Vagina (tissue), 2 donors: ENCODE results near the gene SYT12. TPM values are rescaled to one million over a fixed set of nuclear protein-coding genes. Genes with fewer than 3 reads are reported as not detected.

ENCODE experiments used
- DNase-seq, 2 donors: peaks; one replicate each; pipeline ENCODE4 v3.0.0-alpha.2; 2017; ENCODE audit errors: extremely low spot score in 2 of 2
- H3K27ac ChIP-seq: fragments of 200-600 bp; sonication (generic); one replicate; pipeline ENCODE4 v1.5.1; 2019
- H3K27me3 ChIP-seq: fragments of 200-600 bp; sonication (generic); one replicate; pipeline ENCODE4 v1.5.1; 2019
- H3K36me3 ChIP-seq, 2 donors: fragments of 200-600 bp; sonication (generic); one replicate each; pipeline ENCODE4 v1.5.1; 2017 to 2019
- H3K4me1 ChIP-seq: fragments of 200-600 bp; sonication (generic); one replicate; pipeline ENCODE4 v1.5.1; 2019
- H3K4me3 ChIP-seq, 2 donors: fragments of 200-600 bp; sonication (generic); 1 replicate in 1 of 2; 2 replicates in 1 of 2; pipeline ENCODE4 v1.5.1; 2016 to 2019
- H3K9me3 ChIP-seq: fragments of 200-600 bp; sonication (generic); one replicate; pipeline ENCODE4 v1.5.1; 2019
- POLR2A ChIP-seq, 2 donors: fragments of 450-650 bp; IDR thresholded peaks; one replicate each; pipeline ENCODE4 v1.6.1; 2017; ENCODE audit warnings: antibody characterized with exemption in 2 of 2, mild to moderate bottlenecking in 2 of 2, moderate library complexity in 2 of 2
- POLR2AphosphoS5 ChIP-seq, 2 donors: sonication (generic); formaldehyde crosslinking; IDR thresholded peaks; one replicate each; pipeline ENCODE4 v1.9.0; 2017; ENCODE audit warnings: antibody characterized with exemption in 2 of 2, mild to moderate bottlenecking in 2 of 2, low read depth in 1 of 2; ENCODE audit not compliant: insufficient read depth in 1 of 2
- intact Hi-C: fragments of 100-400 bp; cut with DNase I; formaldehyde crosslinking; loops from one replicate; pipeline ENCODE4 v1.15.1; 2023
- total RNA-seq: library from RNA; depleted of rRNA; stranded (reverse); fragments of >200 nt; gene quantifications from one replicate; pipeline ENCODE4 v1.2.3, GENCODE V29; 2016
- TF ChIP-seq, protein P1 (sequence below), 3 experiments: fragments of 450-650 bp in 2 of 3; fragments of 200-600 bp in 1 of 3; sonication (generic) in 1 of 3; IDR thresholded peaks; one replicate each; pipeline ENCODE4 v1.5.1; 2017 to 2019; ENCODE audit warnings: antibody characterized with exemption in 3 of 3, mild to moderate bottlenecking in 2 of 3, moderate library complexity in 2 of 3

The SYT12 gene
- total RNA-seq, 1 donor from 2014 or later = 0.49 TPM

DNA sequence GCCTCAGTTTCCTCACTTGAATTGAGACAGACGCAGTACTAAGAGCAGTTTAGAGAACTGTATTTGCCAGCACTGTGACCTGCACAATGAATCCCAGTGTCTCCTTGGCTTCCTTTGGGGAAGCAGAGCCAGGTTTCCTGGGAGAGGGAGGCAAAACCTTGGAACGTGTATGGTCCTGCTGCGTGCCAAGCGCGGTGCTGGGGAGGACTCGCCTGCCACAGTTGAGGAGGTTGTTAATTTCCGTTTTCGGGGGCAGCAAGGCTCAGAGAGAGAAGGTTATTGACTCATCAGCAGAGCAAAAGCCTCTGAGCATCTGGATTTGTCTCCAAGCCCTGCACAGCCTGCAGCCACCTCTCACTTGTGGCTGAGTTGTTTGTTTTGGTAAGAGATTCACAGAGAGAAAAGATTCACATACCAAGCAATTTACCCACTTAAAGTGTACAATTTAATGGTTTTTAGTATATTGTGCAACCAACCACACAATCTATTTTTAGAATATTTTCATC, 10.8 kb downstream of the SYT12 start:
- Histone ChIP-seq H3K4me3 (no peak overlapping the region), H3K36me3 (no peaks in the 10 kb centered on the region), H3K9me3 (no peaks in the 10 kb centered on the region), H3K4me1 (peaks cover 27% of the 10 kb centered on the region), H3K27me3 (no peaks in the 10 kb centered on the region), H3K27ac (peak overlapping the region; percentile 73)
- intact Hi-C loops = no loop called here
- no peak for DNase-seq
- TF ChIP-seq, protein P1, sequence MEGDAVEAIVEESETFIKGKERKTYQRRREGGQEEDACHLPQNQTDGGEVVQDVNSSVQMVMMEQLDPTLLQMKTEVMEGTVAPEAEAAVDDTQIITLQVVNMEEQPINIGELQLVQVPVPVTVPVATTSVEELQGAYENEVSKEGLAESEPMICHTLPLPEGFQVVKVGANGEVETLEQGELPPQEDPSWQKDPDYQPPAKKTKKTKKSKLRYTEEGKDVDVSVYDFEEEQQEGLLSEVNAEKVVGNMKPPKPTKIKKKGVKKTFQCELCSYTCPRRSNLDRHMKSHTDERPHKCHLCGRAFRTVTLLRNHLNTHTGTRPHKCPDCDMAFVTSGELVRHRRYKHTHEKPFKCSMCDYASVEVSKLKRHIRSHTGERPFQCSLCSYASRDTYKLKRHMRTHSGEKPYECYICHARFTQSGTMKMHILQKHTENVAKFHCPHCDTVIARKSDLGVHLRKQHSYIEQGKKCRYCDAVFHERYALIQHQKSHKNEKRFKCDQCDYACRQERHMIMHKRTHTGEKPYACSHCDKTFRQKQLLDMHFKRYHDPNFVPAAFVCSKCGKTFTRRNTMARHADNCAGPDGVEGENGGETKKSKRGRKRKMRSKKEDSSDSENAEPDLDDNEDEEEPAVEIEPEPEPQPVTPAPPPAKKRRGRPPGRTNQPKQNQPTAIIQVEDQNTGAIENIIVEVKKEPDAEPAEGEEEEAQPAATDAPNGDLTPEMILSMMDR (IDR thresholded peaks at IDR 0.05) = no peak
- TF ChIP-seq POLR2A (IDR thresholded peaks at IDR 0.05) (no peak), POLR2AphosphoS5 (IDR thresholded peaks at IDR 0.05; ENCODE audit: insufficient read depth in 1 of 2, low read depth in 1 of 2) (peak in 1 of 2 donors; percentile 56)

DNA sequence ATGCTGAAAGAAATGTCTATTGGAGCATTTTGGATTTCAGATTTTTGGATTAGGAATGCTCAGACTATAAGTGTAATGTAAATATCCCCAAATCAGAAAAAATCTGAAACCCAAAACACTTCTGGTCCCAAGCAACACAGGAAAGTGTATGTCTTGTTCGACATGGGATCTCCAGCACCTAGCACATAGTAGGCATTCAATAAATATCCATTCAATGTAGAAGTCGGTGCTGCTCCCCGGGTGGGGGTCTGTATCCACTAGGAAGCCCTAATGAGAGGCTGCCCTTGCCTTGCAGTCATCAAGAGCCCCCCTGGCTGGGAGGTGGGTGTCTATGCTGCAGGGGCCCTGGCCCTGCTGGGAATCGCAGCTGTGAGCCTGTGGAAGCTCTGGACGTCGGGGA, 11.4 kb downstream of the SYT12 start:
- peaks cover 27% of the 10 kb centered on the region for H3K4me1 ChIP-seq
- intact Hi-C loops = no loop called here
- no peaks in the 10 kb centered on the region for H3K9me3 ChIP-seq
- DNase-seq = no peak
- peak overlapping the region; percentile 73 for H3K27ac ChIP-seq
- no peak overlapping the region for H3K4me3 ChIP-seq
- H3K27me3 ChIP-seq = no peaks in the 10 kb centered on the region
- H3K36me3 ChIP-seq = no peaks in the 10 kb centered on the region
- TF ChIP-seq POLR2A (IDR thresholded peaks at IDR 0.05) = no peak
- no peak for TF ChIP-seq POLR2AphosphoS5 (IDR thresholded peaks at IDR 0.05; ENCODE audit: insufficient read depth in 1 of 2, low read depth in 1 of 2)

DNA sequence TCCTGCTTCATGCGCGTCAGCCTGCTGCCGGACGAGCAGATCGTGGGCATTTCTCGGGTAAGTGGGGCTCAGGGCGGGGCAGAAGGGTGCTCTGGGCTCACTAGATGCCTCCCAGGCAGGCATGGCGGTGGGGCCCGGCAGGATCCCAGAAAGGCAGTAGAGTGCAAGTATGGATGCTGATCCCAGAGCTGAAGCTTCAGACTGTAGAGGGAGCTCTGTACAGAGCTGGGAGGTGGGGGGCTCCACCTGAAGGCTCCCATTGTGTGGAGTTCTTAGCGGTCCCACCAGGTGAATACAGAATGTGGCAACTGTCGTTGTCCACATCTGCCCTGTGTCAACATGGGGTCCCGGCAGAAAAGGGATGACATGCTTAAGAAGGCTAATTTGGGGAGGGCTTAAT, 17.2 kb downstream of the SYT12 start:
- intact Hi-C loops = no loop called here
- H3K27me3 ChIP-seq = no peaks in the 10 kb centered on the region
- TF ChIP-seq POLR2AphosphoS5 (IDR thresholded peaks at IDR 0.05; ENCODE audit: insufficient read depth in 1 of 2, low read depth in 1 of 2) = no peak
- H3K36me3 ChIP-seq = no peaks in the 10 kb centered on the region
- H3K9me3 ChIP-seq = no peaks in the 10 kb centered on the region
- H3K27ac ChIP-seq = no peak overlapping the region
- no peak for DNase-seq
- no peaks in the 10 kb centered on the region for H3K4me1 ChIP-seq
- H3K4me3 ChIP-seq = no peak overlapping the region

DNA sequence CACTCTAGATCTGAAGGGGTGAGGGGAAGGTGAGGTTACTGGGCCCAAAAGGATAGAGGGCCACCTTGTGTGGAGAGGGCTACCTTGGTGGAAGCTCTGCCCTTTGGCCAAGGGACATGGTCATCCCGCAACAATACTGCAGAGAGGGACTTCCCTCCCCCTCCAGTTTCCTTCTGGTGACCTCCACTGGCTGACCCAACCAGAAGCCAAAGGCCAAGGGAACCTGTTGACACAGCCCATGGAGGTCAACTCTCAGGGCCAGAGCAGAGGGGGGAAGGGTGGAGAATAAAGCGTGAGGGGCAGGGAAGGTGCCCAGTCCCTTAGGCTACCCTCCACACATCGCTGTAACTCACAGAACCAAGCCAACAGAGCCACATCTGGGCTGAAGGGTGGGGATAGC, 18.7 kb downstream of the SYT12 start:
- Histone ChIP-seq H3K4me3 (no peak overlapping the region), H3K27me3 (no peaks in the 10 kb centered on the region), H3K9me3 (no peaks in the 10 kb centered on the region), H3K27ac (no peak overlapping the region), H3K36me3 (no peaks in the 10 kb centered on the region), H3K4me1 (no peaks in the 10 kb centered on the region)
- TF ChIP-seq POLR2AphosphoS5 (IDR thresholded peaks at IDR 0.05; ENCODE audit: insufficient read depth in 1 of 2, low read depth in 1 of 2) = no peak
- TF ChIP-seq, protein P1 (IDR thresholded peaks at IDR 0.05) = no peak
- TF ChIP-seq POLR2A (IDR thresholded peaks at IDR 0.05) = no peak
- intact Hi-C loops = no loop called here
- DNase-seq = no peak

DNA sequence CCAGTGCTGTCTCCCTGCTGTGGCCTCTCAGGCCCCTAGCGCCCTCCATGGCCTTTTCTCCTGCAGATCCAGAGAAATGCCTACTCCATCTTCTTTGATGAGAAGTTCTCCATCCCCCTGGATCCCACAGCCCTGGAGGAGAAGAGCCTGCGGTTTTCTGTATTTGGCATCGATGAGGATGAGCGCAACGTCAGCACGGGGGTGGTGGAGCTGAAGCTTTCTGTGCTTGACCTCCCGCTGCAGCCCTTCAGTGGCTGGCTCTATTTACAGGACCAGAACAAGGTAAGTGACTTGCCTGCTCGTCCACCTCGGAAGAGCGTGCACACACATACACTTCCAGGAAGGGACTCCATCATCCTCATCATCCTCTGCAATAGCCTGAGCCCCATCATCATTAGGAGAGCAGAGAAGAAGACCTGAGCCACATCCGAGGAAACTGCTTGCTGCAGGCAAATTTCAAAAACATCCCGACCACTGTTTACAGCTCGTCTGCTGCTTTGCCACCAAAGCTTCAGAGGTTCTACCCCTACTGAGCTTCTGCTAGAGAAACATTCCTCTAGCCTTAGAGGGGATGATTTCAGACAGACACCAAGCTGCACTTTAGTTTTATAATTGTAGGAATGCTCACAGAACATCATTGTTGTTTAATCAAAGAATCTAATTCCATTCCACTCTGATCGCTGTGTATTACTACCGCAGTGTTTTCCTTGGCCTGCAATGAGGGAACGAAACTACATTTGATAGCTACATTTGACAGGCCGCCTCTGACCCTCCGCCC, 20.8 kb downstream of the SYT12 start:
- Histone ChIP-seq H3K27me3 (no peaks in the 10 kb centered on the region), H3K4me1 (no peaks in the 10 kb centered on the region), H3K27ac (no peak overlapping the region), H3K9me3 (no peaks in the 10 kb centered on the region), H3K36me3 (no peaks in the 10 kb centered on the region), H3K4me3 (no peak overlapping the region)
- TF ChIP-seq POLR2AphosphoS5 (IDR thresholded peaks at IDR 0.05; ENCODE audit: insufficient read depth in 1 of 2, low read depth in 1 of 2) (no peak), POLR2A (IDR thresholded peaks at IDR 0.05) (no peak)
- TF ChIP-seq, protein P1 (IDR thresholded peaks at IDR 0.05) = no peak
- DNase-seq = no peak
- intact Hi-C loops = no loop called here

DNA sequence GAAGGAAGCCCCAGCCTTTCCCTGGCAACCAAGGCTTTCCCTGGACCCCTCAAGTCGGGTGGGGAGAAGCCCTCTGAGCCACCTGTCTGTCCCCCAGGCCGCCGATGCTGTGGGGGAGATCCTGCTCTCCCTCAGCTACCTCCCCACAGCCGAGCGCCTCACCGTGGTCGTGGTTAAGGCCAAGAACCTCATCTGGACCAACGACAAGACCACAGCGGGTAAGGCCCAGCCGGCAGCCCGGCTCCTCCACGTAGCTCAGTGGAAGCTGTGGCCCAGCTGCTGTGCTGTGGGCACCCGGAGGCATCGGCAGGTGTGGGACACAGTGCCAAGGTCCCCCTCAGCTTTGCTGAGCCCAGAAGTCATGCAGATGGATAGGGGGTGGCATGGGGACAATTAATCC, 21.6 kb downstream of the SYT12 start:
- H3K36me3 ChIP-seq = no peaks in the 10 kb centered on the region
- H3K9me3 ChIP-seq = no peaks in the 10 kb centered on the region
- H3K4me1 ChIP-seq = no peaks in the 10 kb centered on the region
- no peak overlapping the region for H3K27ac ChIP-seq
- intact Hi-C loops = no loop called here
- no peaks in the 10 kb centered on the region for H3K27me3 ChIP-seq
- no peak for TF ChIP-seq POLR2A (IDR thresholded peaks at IDR 0.05)
- TF ChIP-seq POLR2AphosphoS5 (IDR thresholded peaks at IDR 0.05; ENCODE audit: insufficient read depth in 1 of 2, low read depth in 1 of 2) = no peak
- no peak overlapping the region for H3K4me3 ChIP-seq
- DNase-seq = no peak
